Liver (tissue), 9 donors: ENCODE results near the gene ANKRD2. TPM values are rescaled to one million over a fixed set of nuclear protein-coding genes. Genes with fewer than 3 reads are reported as not detected.

Source experiments
- DNase-seq: peaks from one replicate; pipeline ENCODE4 v3.0.0-alpha.2; 2017; ENCODE audit warnings: low spot score
- H3K27ac ChIP-seq, 2 donors: one replicate each; pipeline ENCODE4 v1.7.0; 2013; ENCODE audit warnings: inconsistent platforms in 2 of 2, low read length in 2 of 2, control low read depth in 1 of 2, low read depth in 1 of 2, mild to moderate bottlenecking in 1 of 2
- H3K27me3 ChIP-seq, 4 donors: one replicate each; pipeline versions ENCODE4 v1.6.1 to v1.7.0; 2013; ENCODE audit warnings: low read length in 3 of 4, inconsistent platforms in 1 of 4, mild to moderate bottlenecking in 1 of 4, moderate library complexity in 1 of 4; ENCODE audit not compliant: control insufficient read depth in 4 of 4, insufficient read depth in 4 of 4
- H3K36me3 ChIP-seq, 4 donors: one replicate each; pipeline versions ENCODE4 v1.6.1 to v1.7.0; 2013; ENCODE audit warnings: low read length in 3 of 4, mild to moderate bottlenecking in 3 of 4, low read depth in 1 of 4, moderate library complexity in 1 of 4; ENCODE audit not compliant: control insufficient read depth in 4 of 4, insufficient read depth in 3 of 4
- H3K4me1 ChIP-seq, 4 donors: one replicate each; pipeline versions ENCODE4 v1.6.1 to v1.7.0; 2013; ENCODE audit warnings: low read length in 3 of 4, mild to moderate bottlenecking in 3 of 4, moderate library complexity in 1 of 4; ENCODE audit not compliant: control insufficient read depth in 4 of 4, insufficient read depth in 4 of 4
- H3K4me3 ChIP-seq, 3 donors: one replicate each; pipeline versions ENCODE4 v1.6.1 to v1.7.0; 2013; ENCODE audit warnings: low read length in 3 of 3, control low read depth in 1 of 3, low read depth in 1 of 3, mild to moderate bottlenecking in 1 of 3
- H3K9ac ChIP-seq, 2 donors: one replicate each; pipeline ENCODE4 v1.7.0; 2013; ENCODE audit warnings: low read length in 2 of 2, mild to moderate bottlenecking in 2 of 2, moderate library complexity in 2 of 2, control low read depth in 1 of 2, low read depth in 1 of 2
- H3K9me3 ChIP-seq, 4 donors: one replicate each; pipeline versions ENCODE4 v1.6.1 to v1.7.0; 2013; ENCODE audit warnings: low read length in 3 of 4; ENCODE audit not compliant: control insufficient read depth in 4 of 4
- ATF3 ChIP-seq: IDR thresholded peaks from 2 replicates; pipeline ENCODE4 v1.6.1; 2016; ENCODE audit warnings: antibody characterized with exemption
- CTCF ChIP-seq: fragments of 150-350 bp; IDR thresholded peaks from 2 replicates; pipeline ENCODE4 v1.5.1; 2017; ENCODE audit warnings: improper control_type of control experiment, low read depth, low read length; ENCODE audit not compliant: missing input control
- EGR1 ChIP-seq, 2 donors: IDR thresholded peaks; 2 replicates each; pipeline ENCODE4 v1.6.1; 2016 to 2018; ENCODE audit warnings: antibody characterized with exemption in 2 of 2, low read depth in 2 of 2
- FOXA1 ChIP-seq: IDR thresholded peaks from 2 replicates; pipeline ENCODE4 v1.6.1; 2016; ENCODE audit warnings: antibody characterized with exemption
- FOXA2 ChIP-seq: IDR thresholded peaks from 2 replicates; pipeline ENCODE4 v1.6.1; 2016; ENCODE audit warnings: antibody characterized with exemption
- GABPA ChIP-seq, 2 donors: IDR thresholded peaks in 1 of 2; conservative IDR thresholded peaks in 1 of 2; 2 replicates each; pipeline ENCODE4 v1.6.1; 2016; ENCODE audit warnings: antibody characterized with exemption in 2 of 2, mild to moderate bottlenecking in 1 of 2, moderate library complexity in 1 of 2
- HNF4A ChIP-seq, 2 donors: conservative IDR thresholded peaks; 2 replicates each; pipeline ENCODE4 v1.6.1; 2016; ENCODE audit warnings: antibody characterized with exemption in 2 of 2, mild to moderate bottlenecking in 2 of 2
- HNF4G ChIP-seq: IDR thresholded peaks from 2 replicates; pipeline ENCODE4 v1.6.1; 2016; ENCODE audit warnings: antibody characterized with exemption
- JUND ChIP-seq, 2 donors: IDR thresholded peaks; 2 replicates each; pipeline ENCODE4 v1.6.1; 2016; ENCODE audit warnings: antibody characterized with exemption in 2 of 2
- MAX ChIP-seq: IDR thresholded peaks from 2 replicates; pipeline ENCODE4 v1.6.1; 2016; ENCODE audit warnings: antibody characterized with exemption
- NR2F2 ChIP-seq: IDR thresholded peaks from 2 replicates; pipeline ENCODE4 v1.6.1; 2016; ENCODE audit warnings: antibody characterized with exemption
- RAD21 ChIP-seq, 2 donors: IDR thresholded peaks; 2 replicates each; pipeline ENCODE4 v1.6.1; 2016; ENCODE audit warnings: antibody characterized with exemption in 2 of 2, mild to moderate bottlenecking in 2 of 2
- RXRA ChIP-seq, 2 donors: IDR thresholded peaks; 2 replicates each; pipeline ENCODE4 v1.6.1; 2017 to 2018; ENCODE audit warnings: antibody characterized with exemption in 2 of 2, mild to moderate bottlenecking in 1 of 2
- SP1 ChIP-seq: IDR thresholded peaks from 2 replicates; pipeline ENCODE4 v1.6.1; 2018; ENCODE audit warnings: antibody characterized with exemption, mild to moderate bottlenecking
- TAF1 ChIP-seq: conservative IDR thresholded peaks from 2 replicates; pipeline ENCODE4 v1.6.1; 2016; ENCODE audit warnings: antibody characterized with exemption, mild to moderate bottlenecking
- YY1 ChIP-seq: IDR thresholded peaks from 2 replicates; pipeline ENCODE4 v1.6.1; 2016; ENCODE audit warnings: antibody characterized with exemption, mild to moderate bottlenecking
- ZBTB33 ChIP-seq: IDR thresholded peaks from 2 replicates; pipeline ENCODE4 v1.6.1; 2016; ENCODE audit warnings: antibody characterized with exemption
- WGBS: extraction: QIAGEN DNeasy Blood & Tissue Kit; methylation state at CpG from one replicate; pipeline ENCODE4 v1.1.7; 2013; 5-methylcytosine and 5-hydroxymethylcytosine counted together
- polyA plus RNA-seq, 2 donors: library from polyadenylated mRNA; stranded (reverse) in 1 of 2; unstranded in 1 of 2; fragments of 200-250 nt in 1 of 2; fragments of >200 nt in 1 of 2; fragmentation: Nextera tagmentation in 1 of 2; extraction: Ambion mirVana in 1 of 2; gene quantifications; one replicate each; pipeline versions ENCODE4 v1.2.1 to v1.2.3, GENCODE V29; 2013 to 2015
- total RNA-seq, 2 donors: library from RNA; depleted of rRNA; stranded (reverse); fragments of >200 nt; gene quantifications; one replicate each; pipeline ENCODE4 v1.2.3, GENCODE V29; 2014
- donor health status: healthy.
- donor health status: healthy.
- donor health status: healthy.
- donor health status: healthy.
- donor health status: healthy.

ANKRD2 gene
- total and polyA plus RNA-seq, 4 donors, result not detected

- TF ChIP-seq MAX (no peak), RAD21 (IDR thresholded peaks at IDR 0.05) (no peak), ZBTB33 (no peak), FOXA1 (no peak), EGR1 (IDR thresholded peaks at IDR 0.05; ENCODE audit: low read depth in 2 of 2) (no peak), HNF4A (conservative IDR thresholded peaks at IDR 0.05) (no peak)
These were observed 9.6 kb downstream of the ANKRD2 start (continued) for GRCh38 chr10:97582169-97582568.

GRCh38 chr10:97583476-97583875 is 10.9 kb downstream of the ANKRD2 start:
- DNase-seq, result no peak
- Histone ChIP-seq H3K27me3 (no peaks in the 10 kb centered on the region), H3K36me3 (no peaks in the 10 kb centered on the region), H3K4me3 (no peak overlapping the region), H3K27ac (peak overlapping the region; percentile 87 to 89), H3K9me3 (no peaks in the 10 kb centered on the region), H3K9ac (peak overlapping the region in 1 of 2 donors; percentile 50), H3K4me1 (peaks cover 3 to 45% (median 30%) of the 10 kb centered on the region in 4 donors)
- TF ChIP-seq GABPA (IDR thresholded peaks at IDR 0.05 in 1 of 2, conservative IDR thresholded peaks at IDR 0.05 in 1 of 2) (no peak), TAF1 (no peak), JUND (IDR thresholded peaks at IDR 0.05) (no peak), YY1 (no peak), HNF4A (conservative IDR thresholded peaks at IDR 0.05) (no peak), HNF4G (no peak), ATF3 (no peak), FOXA2 (no peak), EGR1 (IDR thresholded peaks at IDR 0.05; ENCODE audit: low read depth in 2 of 2) (no peak), ZBTB33 (no peak), RXRA (IDR thresholded peaks at IDR 0.05) (no peak), SP1 (no peak), FOXA1 (no peak), RAD21 (IDR thresholded peaks at IDR 0.05) (no peak), NR2F2 (no peak), CTCF (no peak)
- WGBS, result 95% methylated on average over 13 of the region's 13 CpGs
